HepG2 (cell line): ENCODE results near the gene PTPRN. TPM values are rescaled to one million over a fixed set of nuclear protein-coding genes. Genes with fewer than 3 reads are reported as not detected.

Source experiments
- CBX5 ChIP-seq: sonication (generic); formaldehyde crosslinking; IDR thresholded peaks from 2 replicates; pipeline ENCODE4 v1.4.0; 2020; ENCODE audit warnings: missing genetic modification reagents, borderline replicate concordance
- GABPB1 ChIP-seq: IDR thresholded peaks from 2 replicates; pipeline ENCODE4 v1.6.1; 2016; ENCODE audit warnings: mild to moderate bottlenecking, missing genetic modification reagents, moderate library complexity, missing compliant biosample characterization
- KDM4B ChIP-seq: sonication (generic); formaldehyde crosslinking; IDR thresholded peaks from 2 replicates; pipeline ENCODE4 v1.4.0; 2020; ENCODE audit warnings: missing genetic modification reagents
- MAFF ChIP-seq: IDR thresholded peaks from 2 replicates; pipeline ENCODE4 v1.6.1; 2011; ENCODE audit warnings: low read depth, low read length, improper control_type of control experiment
- MEIS2 ChIP-seq: sonication (generic); formaldehyde crosslinking; IDR thresholded peaks from 2 replicates; pipeline ENCODE4 v1.9.0; 2021; ENCODE audit warnings: mild to moderate bottlenecking, missing genetic modification reagents
- NFE2L2 ChIP-seq: fragments of 150-350 bp; IDR thresholded peaks from 2 replicates; pipeline ENCODE4 v1.6.1; 2014; ENCODE audit warnings: low read length
- NRL ChIP-seq: sonication (generic); formaldehyde crosslinking; IDR thresholded peaks from 2 replicates; pipeline ENCODE4 v1.5.0; 2020; ENCODE audit warnings: missing genetic modification reagents, mild to moderate bottlenecking, moderate library complexity, borderline replicate concordance
- SALL1 ChIP-seq: sonication (generic); formaldehyde crosslinking; IDR thresholded peaks from 2 replicates; pipeline ENCODE4 v1.8.0; 2022; ENCODE audit warnings: mild to moderate bottlenecking, missing genetic modification reagents
- SCMH1 ChIP-seq: sonication (generic); formaldehyde crosslinking; IDR thresholded peaks from 2 replicates; pipeline ENCODE4 v1.9.0; 2021; ENCODE audit warnings: missing genetic modification reagents, mild to moderate bottlenecking, borderline replicate concordance
- SP1 ChIP-seq, 2 experiments: fragments of 450-650 bp in 1 of 2; sonication (generic) in 1 of 2; formaldehyde crosslinking in 1 of 2; IDR thresholded peaks; 2 replicates each; pipeline versions ENCODE4 v1.4.0 to v1.6.1; 2016 to 2020; ENCODE audit warnings: missing genetic modification reagents in 1 of 2
- SRSF1 ChIP-seq: fragments of 200-400 bp; formaldehyde crosslinking; optimal IDR thresholded peaks from 2 replicates; pipeline ENCODE3; 2017; ENCODE audit warnings: mild to moderate bottlenecking, low read depth, low read length, moderate library complexity
- ZFP36 ChIP-seq: fragments of 150-350 bp; IDR thresholded peaks from 2 replicates; pipeline ENCODE4 v1.6.1; 2018; ENCODE audit warnings: borderline replicate concordance, low read length, low read depth; ENCODE audit not compliant: partially characterized antibody
- ZNF350 ChIP-seq: sonication (generic); formaldehyde crosslinking; IDR thresholded peaks from 2 replicates; pipeline ENCODE4 v1.4.0; 2020; ENCODE audit warnings: mild to moderate bottlenecking, low read depth, missing genetic modification reagents, borderline replicate concordance
- ZNF432 ChIP-seq: sonication (generic); formaldehyde crosslinking; IDR thresholded peaks from 2 replicates; pipeline ENCODE4 v1.5.0; 2020; ENCODE audit warnings: missing genetic modification reagents, mild to moderate bottlenecking, borderline replicate concordance
- ZNF460 ChIP-seq: sonication (generic); formaldehyde crosslinking; IDR thresholded peaks from 2 replicates; pipeline ENCODE4 v1.5.1; 2020; ENCODE audit warnings: missing genetic modification reagents, mild to moderate bottlenecking, borderline replicate concordance
- ZNF703 ChIP-seq: sonication (generic); formaldehyde crosslinking; IDR thresholded peaks from 2 replicates; pipeline ENCODE4 v1.5.1; 2020; ENCODE audit warnings: missing genetic modification reagents, mild to moderate bottlenecking, moderate library complexity, borderline replicate concordance
- ZNF713 ChIP-seq: sonication (generic); formaldehyde crosslinking; IDR thresholded peaks from 2 replicates; pipeline ENCODE4 v1.4.0; 2020; ENCODE audit warnings: mild to moderate bottlenecking, missing genetic modification reagents
- ZNF790 ChIP-seq: sonication (generic); formaldehyde crosslinking; IDR thresholded peaks from 2 replicates; pipeline ENCODE4 v1.8.0; 2022; ENCODE audit warnings: missing genetic modification reagents, mild to moderate bottlenecking, borderline replicate concordance
- polyA plus RNA-seq, 8 experiments: library from polyadenylated mRNA; depleted of rRNA in 3 of 8; stranded (reverse) in 7 of 8; unstranded in 1 of 8; fragments of >200 nt; fragmentation: Illumina TruSeq in 4 of 8; extraction: Trizol in 4 of 8; gene quantifications; 2 replicates each; pipeline versions ENCODE4 v1.2.1 to v1.2.3, GENCODE V29; 2011 to 2016; ENCODE audit warnings: low read depth in 4 of 8, missing spikeins in 1 of 8, mixed read lengths in 1 of 8; ENCODE audit not compliant: insufficient read depth in 1 of 8
- total RNA-seq, 5 experiments: library from RNA; depleted of rRNA; stranded (reverse); fragments of >200 nt; fragmentation: Illumina TruSeq; extraction: Trizol; gene quantifications; 2 replicates each; pipeline ENCODE4 v1.2.3, GENCODE V29; 2016; ENCODE audit warnings: low read depth in 1 of 5
- TF ChIP-seq, protein P1 (sequence below): sonication (generic); formaldehyde crosslinking; IDR thresholded peaks from 2 replicates; pipeline ENCODE4 v1.5.1; 2020; ENCODE audit warnings: mild to moderate bottlenecking, missing genetic modification reagents, borderline replicate concordance
- TF ChIP-seq, protein P2 (sequence below): sonication (generic); formaldehyde crosslinking; IDR thresholded peaks from 2 replicates; pipeline ENCODE4 v1.4.0; 2020; ENCODE audit warnings: missing genetic modification reagents
- TF ChIP-seq, protein P3 (sequence below): sonication (generic); formaldehyde crosslinking; IDR thresholded peaks from 2 replicates; pipeline ENCODE4 v1.4.0; 2020; ENCODE audit warnings: missing genetic modification reagents
- TF ChIP-seq, protein P4 (sequence below): sonication (generic); formaldehyde crosslinking; IDR thresholded peaks from 2 replicates; pipeline ENCODE4 v1.5.0; 2020; ENCODE audit warnings: mild to moderate bottlenecking, missing genetic modification reagents
- TF ChIP-seq, protein P5 (sequence below): sonication (generic); formaldehyde crosslinking; conservative IDR thresholded peaks from 2 replicates; pipeline ENCODE4 v1.5.0; 2020; ENCODE audit warnings: missing genetic modification reagents

The PTPRN gene
- total and polyA plus RNA-seq, 2 of the 13 experiments (the other 11 are each of a cell fraction or from before 2014, with no cell fraction given), result 0.26 TPM; not detected in 1

DNA sequence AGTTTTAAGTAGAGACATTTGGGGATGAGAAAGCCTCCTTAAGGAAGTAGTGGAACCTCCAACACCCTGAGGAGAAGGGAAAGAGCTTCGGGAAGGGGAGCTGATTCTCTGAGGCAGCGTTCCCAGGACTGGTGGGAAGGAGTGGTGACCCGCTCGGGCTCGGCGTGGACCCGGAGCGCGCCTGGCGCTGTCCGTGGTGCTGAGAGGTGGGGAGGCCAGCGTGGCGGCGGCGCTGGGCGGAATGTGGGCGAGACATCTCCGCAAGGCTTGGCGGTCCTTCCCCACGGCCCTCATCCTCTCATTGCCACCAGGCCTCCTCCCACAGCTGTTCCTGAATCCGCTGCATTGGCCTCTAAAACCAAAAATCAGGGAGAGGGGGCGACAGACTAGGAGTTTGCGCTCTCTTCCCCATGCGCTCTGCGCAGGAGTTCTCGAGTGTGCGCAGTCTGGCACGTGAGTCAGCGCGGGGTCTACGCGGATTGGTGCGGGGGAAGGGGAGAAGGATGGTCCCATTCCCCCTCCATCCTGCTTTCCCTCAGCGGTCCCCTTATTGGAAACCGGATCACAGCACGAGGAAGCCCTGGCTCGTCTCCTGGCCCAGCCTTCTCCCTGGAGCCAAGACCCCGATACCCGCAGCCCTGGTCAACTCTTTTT is 22.5 kb upstream of the PTPRN start (continued):
- TF ChIP-seq ZNF350 (CRISPR knock-in tag) (no peak), ZNF460 (CRISPR knock-in tag) (no peak), CBX5 (peak; percentile 77), KDM4B (peak; percentile 94), NRL (CRISPR knock-in tag) (no peak), ZNF790 (CRISPR knock-in tag) (peak; percentile 83; the same call in 1 of the 2 replicates), ZNF432 (CRISPR knock-in tag) (no peak), ZFP36 (no peak), SCMH1 (no peak), SRSF1 (no peak), GABPB1 (CRISPR knock-in tag) (peak; percentile 72), MAFF (no peak), NFE2L2 (no peak), MEIS2 (CRISPR knock-in tag) (peak; percentile 91), SP1 (IDR thresholded peaks at IDR 0.05) (no peak), SP1 (CRISPR knock-in tag; IDR thresholded peaks at IDR 0.05) (0 out of 2 replicates have a peak, but pooled peaks have one; percentile 28), SALL1 (CRISPR knock-in tag) (peak; percentile 89), ZNF703 (CRISPR knock-in tag) (no peak), ZNF713 (no peak)
- TF ChIP-seq, protein P1, sequence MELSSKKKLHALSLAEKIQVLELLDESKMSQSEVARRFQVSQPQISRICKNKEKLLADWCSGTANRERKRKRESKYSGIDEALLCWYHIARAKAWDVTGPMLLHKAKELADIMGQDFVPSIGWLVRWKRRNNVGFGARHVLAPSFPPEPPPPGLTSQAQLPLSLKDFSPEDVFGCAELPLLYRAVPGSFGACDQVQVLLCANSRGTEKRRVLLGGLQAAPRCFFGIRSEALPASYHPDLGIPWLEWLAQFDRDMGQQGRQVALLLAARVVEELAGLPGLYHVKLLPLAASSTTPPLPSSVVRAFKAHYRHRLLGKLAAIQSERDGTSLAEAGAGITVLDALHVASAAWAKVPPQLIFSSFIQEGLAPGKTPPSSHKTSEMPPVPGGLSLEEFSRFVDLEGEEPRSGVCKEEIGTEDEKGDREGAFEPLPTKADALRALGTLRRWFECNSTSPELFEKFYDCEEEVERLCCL, result no peak
- TF ChIP-seq, protein P2, sequence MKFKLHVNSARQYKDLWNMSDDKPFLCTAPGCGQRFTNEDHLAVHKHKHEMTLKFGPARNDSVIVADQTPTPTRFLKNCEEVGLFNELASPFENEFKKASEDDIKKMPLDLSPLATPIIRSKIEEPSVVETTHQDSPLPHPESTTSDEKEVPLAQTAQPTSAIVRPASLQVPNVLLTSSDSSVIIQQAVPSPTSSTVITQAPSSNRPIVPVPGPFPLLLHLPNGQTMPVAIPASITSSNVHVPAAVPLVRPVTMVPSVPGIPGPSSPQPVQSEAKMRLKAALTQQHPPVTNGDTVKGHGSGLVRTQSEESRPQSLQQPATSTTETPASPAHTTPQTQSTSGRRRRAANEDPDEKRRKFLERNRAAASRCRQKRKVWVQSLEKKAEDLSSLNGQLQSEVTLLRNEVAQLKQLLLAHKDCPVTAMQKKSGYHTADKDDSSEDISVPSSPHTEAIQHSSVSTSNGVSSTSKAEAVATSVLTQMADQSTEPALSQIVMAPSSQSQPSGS, result peak; percentile 84
- TF ChIP-seq, protein P3, sequence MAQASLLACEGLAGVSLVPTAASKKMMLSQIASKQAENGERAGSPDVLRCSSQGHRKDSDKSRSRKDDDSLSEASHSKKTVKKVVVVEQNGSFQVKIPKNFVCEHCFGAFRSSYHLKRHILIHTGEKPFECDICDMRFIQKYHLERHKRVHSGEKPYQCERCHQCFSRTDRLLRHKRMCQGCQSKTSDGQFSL, result no peak
- TF ChIP-seq, protein P4, sequence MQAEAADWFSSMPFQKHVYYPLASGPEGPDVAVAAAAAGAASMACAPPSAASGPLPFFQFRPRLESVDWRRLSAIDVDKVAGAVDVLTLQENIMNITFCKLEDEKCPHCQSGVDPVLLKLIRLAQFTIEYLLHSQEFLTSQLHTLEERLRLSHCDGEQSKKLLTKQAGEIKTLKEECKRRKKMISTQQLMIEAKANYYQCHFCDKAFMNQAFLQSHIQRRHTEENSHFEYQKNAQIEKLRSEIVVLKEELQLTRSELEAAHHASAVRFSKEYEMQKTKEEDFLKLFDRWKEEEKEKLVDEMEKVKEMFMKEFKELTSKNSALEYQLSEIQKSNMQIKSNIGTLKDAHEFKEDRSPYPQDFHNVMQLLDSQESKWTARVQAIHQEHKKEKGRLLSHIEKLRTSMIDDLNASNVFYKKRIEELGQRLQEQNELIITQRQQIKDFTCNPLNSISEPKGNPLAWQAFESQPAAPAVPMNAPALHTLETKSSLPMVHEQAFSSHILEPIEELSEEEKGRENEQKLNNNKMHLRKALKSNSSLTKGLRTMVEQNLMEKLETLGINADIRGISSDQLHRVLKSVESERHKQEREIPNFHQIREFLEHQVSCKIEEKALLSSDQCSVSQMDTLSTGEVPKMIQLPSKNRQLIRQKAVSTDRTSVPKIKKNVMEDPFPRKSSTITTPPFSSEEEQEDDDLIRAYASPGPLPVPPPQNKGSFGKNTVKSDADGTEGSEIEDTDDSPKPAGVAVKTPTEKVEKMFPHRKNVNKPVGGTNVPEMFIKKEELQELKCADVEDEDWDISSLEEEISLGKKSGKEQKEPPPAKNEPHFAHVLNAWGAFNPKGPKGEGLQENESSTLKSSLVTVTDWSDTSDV, result no peak
- TF ChIP-seq, protein P5, sequence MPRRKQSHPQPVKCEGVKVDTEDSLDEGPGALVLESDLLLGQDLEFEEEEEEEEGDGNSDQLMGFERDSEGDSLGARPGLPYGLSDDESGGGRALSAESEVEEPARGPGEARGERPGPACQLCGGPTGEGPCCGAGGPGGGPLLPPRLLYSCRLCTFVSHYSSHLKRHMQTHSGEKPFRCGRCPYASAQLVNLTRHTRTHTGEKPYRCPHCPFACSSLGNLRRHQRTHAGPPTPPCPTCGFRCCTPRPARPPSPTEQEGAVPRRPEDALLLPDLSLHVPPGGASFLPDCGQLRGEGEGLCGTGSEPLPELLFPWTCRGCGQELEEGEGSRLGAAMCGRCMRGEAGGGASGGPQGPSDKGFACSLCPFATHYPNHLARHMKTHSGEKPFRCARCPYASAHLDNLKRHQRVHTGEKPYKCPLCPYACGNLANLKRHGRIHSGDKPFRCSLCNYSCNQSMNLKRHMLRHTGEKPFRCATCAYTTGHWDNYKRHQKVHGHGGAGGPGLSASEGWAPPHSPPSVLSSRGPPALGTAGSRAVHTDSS (CRISPR knock-in tag), result no peak
